ENCODE results near the gene ADAMTS9. TPM values are rescaled to one million over a fixed set of nuclear protein-coding genes. Genes with fewer than 3 reads are reported as not detected.

ADAMTS9 gene
- total and polyA plus RNA-seq, 10 of the 15 experiments (the other 5 are each of a cell fraction or from before 2014, with no cell fraction given) = 0.08 TPM; not detected in 9

- TF ChIP-seq CHD2 (IDR thresholded peaks at IDR 0.05; ENCODE audit: borderline replicate concordance, low read depth, low read length) (no peak), KAT2A (conservative IDR thresholded peaks at IDR 0.05; ENCODE audit: control insufficient read depth, low read depth, low read length) (no peak), KLF5 (IDR thresholded peaks at IDR 0.05; ENCODE audit: partially characterized antibody) (no peak)
Observed at GRCh38 chr3:64571982-64572381, 115.8 kb downstream of the ADAMTS9 start (continued).

GRCh38 chr3:64568895-64569517 lies 118.8 kb downstream of the ADAMTS9 start:
- Histone ChIP-seq H3K4me1 (ENCODE audit: control insufficient read depth, insufficient read depth, low read length) (no peaks in the 10 kb centered on the region), H4K20me1 (ENCODE audit: control insufficient read depth, insufficient read depth) (no peaks in the 10 kb centered on the region), H3K27me3 (replicated peaks in 1 of 2; ENCODE audit: control insufficient read depth in 2 of 2, insufficient read depth in 2 of 2, low read length in 1 of 2) (no peaks in the 10 kb centered on the region), H3K27ac (ENCODE audit: control insufficient read depth, insufficient read depth) (no peak overlapping the region), H3K4me3 (no peak overlapping the region), H3K36me3 (ENCODE audit: control insufficient read depth in 2 of 2, insufficient read depth in 2 of 2, low read length in 1 of 2) (no peaks in the 10 kb centered on the region), H3K9ac (ENCODE audit: control insufficient read depth, insufficient read depth, low read length) (no peak overlapping the region), H3K9me3 (replicated peaks; ENCODE audit: control insufficient read depth, insufficient read depth, low read length) (no peaks in the 10 kb centered on the region), H3K79me2 (ENCODE audit: control insufficient read depth, insufficient read depth, low read length) (no peaks in the 10 kb centered on the region), H2AFZ (ENCODE audit: control insufficient read depth, low read depth, low read length) (no peak overlapping the region), H3K4me2 (ENCODE audit: control insufficient read depth, insufficient read depth) (no peak overlapping the region)
- ChIA-PET RAD21 (ENCODE audit: unreplicated experiment) (no interaction called here), SMC1A (ENCODE audit: uncharacterized antibody, unreplicated experiment) (no interaction called here), POLR2A (no interaction called here), CTCF (interaction anchor here (0.6 kb wide), 1 partner anchor 19 kb away, joined by 3 read pairs; no protein-coding TSS in a partner anchor)
- 9% methylated on average over 5 of the region's 5 CpGs for WGBS (ENCODE audit: insufficient coverage, insufficient replicate concordance, low lambda C conversion rate, missing lambda C conversion rate)
- BruUV-seq (replicated peaks) = no TSS peak
- DNase-seq (ENCODE audit: low read depth, low spot score) (no peak), FAIRE-seq (no peak), ATAC-seq (no peak)
- TF ChIP-seq JUNB (IDR thresholded peaks at IDR 0.05) (no peak), WRNIP1 (IDR thresholded peaks at IDR 0.05; ENCODE audit: borderline replicate concordance, low read depth, low read length) (no peak)
- in situ Hi-C loops (cut with MboI) (no loop called here), intact Hi-C loops (cut with micrococcal nuclease; ENCODE audit: unreplicated experiment) (no loop called here)

- no peak overlapping the region for H3K27ac ChIP-seq (ENCODE audit: control insufficient read depth, insufficient read depth)
- DNase-seq (ENCODE audit: low read depth, low spot score) (no peak), ATAC-seq (no peak), FAIRE-seq (no peak)
- no peaks in the 10 kb centered on the region for H3K27me3 ChIP-seq (replicated peaks in 1 of 2; ENCODE audit: control insufficient read depth in 2 of 2, insufficient read depth in 2 of 2, low read length in 1 of 2)
- 21% methylated on average over 3 of the region's 3 CpGs for WGBS (ENCODE audit: insufficient coverage, insufficient replicate concordance, low lambda C conversion rate, missing lambda C conversion rate)
- TF ChIP-seq POLR2AphosphoS5 (IDR thresholded peaks at IDR 0.05; ENCODE audit: low read length) (no peak), SREBF2 (IDR thresholded peaks at IDR 0.05; ENCODE audit: low read length) (no peak)
- ChIA-PET RAD21 (ENCODE audit: unreplicated experiment) (no interaction called here), CTCF (interaction anchor here (0.6 to 1.4 kb wide), 3 partner anchors 9 to 1106 kb away, joined by 3 to 5 read pairs (median 3); no protein-coding TSS in a partner anchor), POLR2A (no interaction called here), SMC1A (ENCODE audit: uncharacterized antibody, unreplicated experiment) (no interaction called here)
- no peak overlapping the region for H3K4me3 ChIP-seq
- no peak overlapping the region for H3K9ac ChIP-seq (ENCODE audit: control insufficient read depth, insufficient read depth, low read length)
- no peak overlapping the region for H3K4me2 ChIP-seq (ENCODE audit: control insufficient read depth, insufficient read depth)
- H3K4me1 ChIP-seq (ENCODE audit: control insufficient read depth, insufficient read depth, low read length) = no peaks in the 10 kb centered on the region
- intact Hi-C loops (cut with micrococcal nuclease; ENCODE audit: unreplicated experiment) (no loop called here), in situ Hi-C loops (cut with MboI) (no loop called here)
- BruUV-seq (replicated peaks) = no TSS peak
- no peaks in the 10 kb centered on the region for H3K36me3 ChIP-seq (ENCODE audit: control insufficient read depth in 2 of 2, insufficient read depth in 2 of 2, low read length in 1 of 2)
- no peaks in the 10 kb centered on the region for H3K79me2 ChIP-seq (ENCODE audit: control insufficient read depth, insufficient read depth, low read length)
- H4K20me1 ChIP-seq (ENCODE audit: control insufficient read depth, insufficient read depth) = no peaks in the 10 kb centered on the region
- H2AFZ ChIP-seq (ENCODE audit: control insufficient read depth, low read depth, low read length) = no peak overlapping the region
- H3K9me3 ChIP-seq (replicated peaks; ENCODE audit: control insufficient read depth, insufficient read depth, low read length) = no peaks in the 10 kb centered on the region
Observed at GRCh38 chr3:64566859-64567258, 120.9 kb downstream of the ADAMTS9 start.
